HG02885 (cell line): Measurements from ENCODE around the gene LRRC27.
"Not testable (repeated sequence)": the region's sequence is repeated elsewhere in the genome, so short reads cannot be mapped to it uniquely, and the experiment has no call there.

Experiments
- ATAC-seq: cut with Tn5 transposase; IDR thresholded peaks from one replicate; pipeline ENCODE4 v1.9.1; 2021; ENCODE audit warnings: mild to moderate bottlenecking; ENCODE audit not compliant: unreplicated experiment, poor library complexity

The LRRC27 gene

DNA sequence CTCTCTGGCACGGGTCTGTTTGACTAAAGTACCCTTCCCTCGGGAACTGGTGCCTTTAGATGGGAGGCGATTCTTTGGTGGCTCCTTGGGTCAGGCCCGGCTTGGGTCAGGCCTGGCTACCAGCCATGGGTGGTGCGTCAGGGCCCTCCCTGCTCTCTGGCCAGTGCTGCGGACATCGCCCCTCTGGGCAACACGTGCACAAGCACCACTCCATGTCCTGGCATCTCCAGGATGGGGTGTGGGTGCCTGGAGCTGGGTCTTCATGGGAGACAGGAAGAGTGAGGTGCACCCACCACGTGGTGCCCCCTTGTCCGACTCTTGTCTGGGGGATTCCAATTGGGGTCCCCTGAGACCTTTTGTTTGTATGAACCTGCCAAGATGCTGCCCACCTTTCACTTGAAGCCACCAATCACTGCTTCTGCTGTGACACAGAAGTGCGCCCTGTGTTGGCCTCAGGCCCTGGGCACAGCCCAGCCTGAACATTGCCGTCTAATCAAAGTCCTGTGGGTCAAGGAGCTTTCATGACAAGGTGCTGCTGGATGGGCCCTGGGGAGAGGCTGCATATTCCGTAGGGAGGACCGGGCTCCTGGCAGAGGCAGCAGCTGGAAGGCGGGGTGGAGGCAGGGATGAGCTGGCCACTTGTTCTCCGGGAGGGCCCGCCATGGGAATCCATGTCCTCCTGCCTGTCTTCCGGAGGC lies 53.9 kb downstream of the LRRC27 start:
- no peak for ATAC-seq

DNA sequence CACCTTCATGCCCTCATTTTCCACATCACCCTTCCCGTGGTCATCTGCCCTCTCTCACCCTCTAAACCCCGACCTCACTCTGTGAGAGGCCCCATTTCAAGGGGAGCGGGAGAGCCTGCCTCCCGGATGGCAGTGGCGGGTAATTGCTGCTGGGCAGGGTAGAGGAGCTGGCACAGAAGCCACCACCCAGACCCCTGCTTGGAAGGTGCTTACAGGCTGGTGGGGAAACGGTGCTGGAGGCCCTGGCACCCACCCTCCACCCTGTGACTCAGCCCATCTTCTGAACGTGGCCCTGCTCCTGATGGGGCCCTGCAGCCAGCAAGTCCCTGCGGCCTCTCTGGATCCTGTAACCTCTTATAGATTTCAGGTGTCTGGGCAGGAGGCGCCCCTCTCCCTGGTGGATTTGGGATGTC lies 54.4 kb downstream of the LRRC27 start:
- ATAC-seq = no peak

DNA sequence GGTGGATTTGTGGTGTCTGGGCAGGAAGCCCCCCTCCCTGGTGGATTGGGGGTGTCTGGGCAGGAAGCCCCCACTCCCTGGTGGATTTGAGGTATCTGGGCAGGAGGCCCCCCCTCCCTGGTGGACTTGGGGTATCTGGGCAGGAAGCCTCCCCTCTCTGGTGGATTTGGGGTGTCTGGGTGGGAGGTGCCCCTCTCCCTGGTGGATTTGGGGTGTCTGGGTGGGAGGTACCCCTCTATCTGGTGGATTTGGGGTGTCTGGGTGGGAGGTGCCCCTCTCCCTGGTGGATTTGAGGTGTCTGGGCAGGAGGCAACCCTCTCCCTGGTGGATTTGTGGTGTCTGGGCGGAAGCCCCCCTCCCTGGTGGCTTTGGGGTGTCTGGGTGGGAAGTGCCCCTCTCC lies 54.9 kb downstream of the LRRC27 start:
- not testable (repeated sequence) for ATAC-seq

DNA sequence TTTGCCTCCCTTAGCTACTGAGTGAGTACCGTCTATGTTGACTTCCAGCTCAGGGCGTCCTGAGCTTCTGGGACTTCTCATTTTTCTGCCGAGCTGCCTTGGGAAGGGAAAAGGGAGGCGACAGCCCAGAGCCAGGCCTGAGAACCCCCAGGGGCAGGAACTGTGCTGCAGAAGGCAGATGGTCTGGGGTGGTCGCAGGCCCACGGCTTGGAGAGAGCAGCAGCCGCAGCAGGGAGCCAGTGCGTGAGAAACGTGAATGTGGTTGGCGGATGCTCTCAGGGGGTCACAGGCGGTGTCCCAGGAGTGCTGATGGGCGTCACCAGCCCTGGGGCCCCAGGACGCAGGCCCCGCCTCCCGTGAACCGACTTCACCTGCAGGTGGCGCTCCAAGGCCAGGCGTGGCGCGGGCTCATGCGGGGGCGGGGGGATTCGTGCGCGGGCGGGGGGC lies 55.8 kb downstream of the LRRC27 start:
- ATAC-seq = peak; percentile 45

DNA sequence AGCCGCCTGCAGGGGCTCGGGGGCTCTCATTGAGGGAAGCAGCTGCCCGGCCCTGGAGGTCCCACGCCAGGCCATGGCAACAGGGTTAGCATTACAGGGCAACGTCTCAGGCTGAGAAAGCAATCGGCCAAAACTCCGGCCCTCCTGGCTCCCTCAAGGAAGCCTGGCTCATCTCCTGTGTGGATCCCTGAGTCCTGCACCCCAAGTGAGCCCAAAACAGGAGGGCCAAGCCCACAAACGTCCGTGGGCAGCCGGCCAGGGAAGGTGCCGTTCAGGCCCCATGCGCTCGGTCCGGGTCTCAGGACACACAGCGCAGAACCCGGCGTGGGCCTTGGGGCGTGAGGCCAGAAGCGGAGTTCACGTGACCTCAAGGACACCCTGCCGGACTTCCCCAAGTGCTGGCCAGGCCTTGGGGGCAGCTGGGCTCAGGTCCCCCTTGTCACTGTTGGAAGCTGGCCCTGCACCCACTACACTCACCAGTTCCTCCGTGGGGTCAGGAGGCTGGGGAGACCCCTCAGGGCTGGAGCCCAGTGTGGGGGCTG lies 57.0 kb downstream of the LRRC27 start:
- ATAC-seq = no peak

DNA sequence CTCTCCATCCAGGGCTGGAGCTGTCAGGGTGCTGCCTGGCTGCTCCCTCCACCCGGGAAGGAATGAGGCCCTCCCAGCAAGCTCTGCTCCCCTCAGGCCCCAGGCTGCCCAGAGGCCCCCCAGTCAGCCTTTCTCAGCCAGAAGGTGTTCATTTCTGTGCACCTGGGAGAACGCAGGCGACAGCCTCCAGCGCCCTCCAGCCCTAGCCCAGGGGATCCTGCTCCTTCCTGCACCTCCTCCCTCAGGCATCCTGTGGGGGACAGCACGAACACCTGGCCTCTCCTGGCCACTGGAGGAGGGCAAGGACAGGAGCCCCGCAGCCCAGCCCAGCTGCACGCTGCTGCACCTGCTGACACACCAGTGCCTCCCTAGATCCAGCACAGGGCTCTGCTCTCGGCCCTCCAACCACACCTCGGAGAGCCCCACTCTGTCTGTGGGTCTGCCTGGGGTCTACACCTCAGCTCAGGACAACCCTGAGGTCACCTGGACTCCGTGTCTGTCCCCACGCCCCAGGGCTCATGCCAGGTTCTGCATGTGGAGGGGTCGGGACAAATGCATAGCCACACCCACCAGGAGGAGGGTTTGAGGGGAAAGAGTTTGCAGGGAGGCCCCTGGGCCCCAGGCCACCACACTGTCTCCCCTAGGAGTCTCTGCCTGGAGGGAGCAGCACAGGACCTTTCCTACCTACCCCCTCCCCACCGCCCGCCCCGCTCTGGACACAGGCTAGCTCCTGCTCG lies 57.6 kb downstream of the LRRC27 start:
- no peak for ATAC-seq

DNA sequence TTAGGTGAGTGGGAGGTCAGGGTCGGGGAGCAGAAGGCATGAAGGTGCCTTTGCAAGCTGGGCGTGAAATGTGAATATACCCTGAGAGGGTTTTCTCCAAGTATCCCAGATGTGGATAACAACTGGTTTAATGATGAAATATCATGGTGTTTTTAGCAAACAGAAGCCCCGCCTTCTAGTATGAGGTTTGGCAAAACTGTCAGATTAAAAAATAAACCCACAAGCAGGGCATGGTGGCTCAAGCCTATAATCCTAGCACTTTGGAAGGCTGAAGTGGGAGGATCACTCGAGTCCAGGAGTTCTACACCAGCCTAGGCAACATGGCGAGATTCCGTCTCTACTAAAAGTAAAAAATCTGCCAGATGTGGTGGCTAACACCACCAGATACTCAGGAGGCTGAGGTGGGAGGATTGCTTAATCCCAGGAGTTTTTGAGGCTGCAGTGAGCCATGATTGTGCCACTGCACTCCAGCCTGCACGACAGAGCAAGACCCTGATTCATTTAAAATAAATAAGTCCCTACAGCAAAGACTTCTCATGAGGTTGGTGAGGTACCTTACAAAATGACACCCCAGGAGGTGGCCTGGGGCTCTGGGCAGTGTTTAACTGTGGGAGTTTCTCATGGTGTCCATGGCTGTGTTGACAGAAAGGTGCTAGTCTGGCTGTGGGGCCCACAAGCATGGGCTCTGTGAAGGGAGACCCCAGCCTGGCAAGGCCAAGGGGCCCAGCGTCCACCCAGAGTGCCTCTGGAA lies 58.4 kb downstream of the LRRC27 start:
- no peak for ATAC-seq

DNA sequence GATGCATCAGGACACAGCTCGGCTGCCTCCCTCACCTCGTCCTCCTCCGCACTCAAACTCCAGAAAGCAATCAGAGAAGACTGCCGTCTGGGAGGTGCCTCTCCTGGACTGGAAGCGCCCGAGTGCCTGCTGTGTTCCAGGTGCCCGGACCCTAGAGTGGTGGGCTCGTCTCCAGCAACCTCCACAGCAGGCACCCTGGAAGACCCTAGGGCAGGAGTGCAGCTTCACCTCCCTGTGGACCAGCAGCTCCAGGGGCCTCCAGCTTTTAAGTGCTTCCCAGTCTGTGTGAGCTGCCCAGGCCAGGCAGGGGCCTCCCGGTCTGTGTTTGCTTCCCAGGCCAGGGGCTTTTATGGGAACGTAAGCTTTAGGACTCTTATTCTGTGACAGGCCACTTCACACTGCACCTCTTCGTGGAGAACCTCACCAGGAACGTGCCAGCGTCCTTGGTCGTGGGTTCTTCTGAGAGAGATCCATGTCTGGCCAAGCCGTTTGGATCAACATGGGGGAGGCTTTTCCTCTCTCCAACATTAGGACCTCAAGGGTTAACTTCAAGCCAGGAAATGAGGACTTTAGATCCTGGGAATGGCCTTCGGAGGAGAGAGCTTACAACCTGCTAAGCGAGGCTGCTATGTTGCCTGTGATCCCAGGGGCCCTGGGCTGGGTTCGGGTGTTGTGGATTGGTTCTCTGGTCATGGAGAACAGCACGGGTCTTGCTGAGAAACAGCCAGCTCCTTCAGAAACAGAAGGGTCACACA lies 59.1 kb downstream of the LRRC27 start:
- no peak for ATAC-seq

DNA sequence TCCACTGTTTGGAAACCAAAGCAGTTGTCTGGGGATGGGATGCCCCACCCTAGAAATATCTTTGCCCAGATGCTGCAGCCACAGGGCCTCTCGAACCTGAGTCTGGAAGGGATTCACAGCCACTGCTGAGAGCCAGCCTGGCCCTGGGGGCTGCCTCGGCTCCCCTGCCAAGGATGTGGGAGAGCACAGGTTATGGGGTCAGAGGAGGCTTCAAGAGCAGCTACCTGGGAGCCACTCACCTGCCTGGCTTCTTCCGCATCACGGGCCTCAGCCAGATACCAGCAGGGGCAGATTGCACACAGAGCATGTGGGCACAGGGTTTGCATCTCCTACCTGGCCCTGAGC lies 59.7 kb downstream of the LRRC27 start:
- no peak for ATAC-seq

DNA sequence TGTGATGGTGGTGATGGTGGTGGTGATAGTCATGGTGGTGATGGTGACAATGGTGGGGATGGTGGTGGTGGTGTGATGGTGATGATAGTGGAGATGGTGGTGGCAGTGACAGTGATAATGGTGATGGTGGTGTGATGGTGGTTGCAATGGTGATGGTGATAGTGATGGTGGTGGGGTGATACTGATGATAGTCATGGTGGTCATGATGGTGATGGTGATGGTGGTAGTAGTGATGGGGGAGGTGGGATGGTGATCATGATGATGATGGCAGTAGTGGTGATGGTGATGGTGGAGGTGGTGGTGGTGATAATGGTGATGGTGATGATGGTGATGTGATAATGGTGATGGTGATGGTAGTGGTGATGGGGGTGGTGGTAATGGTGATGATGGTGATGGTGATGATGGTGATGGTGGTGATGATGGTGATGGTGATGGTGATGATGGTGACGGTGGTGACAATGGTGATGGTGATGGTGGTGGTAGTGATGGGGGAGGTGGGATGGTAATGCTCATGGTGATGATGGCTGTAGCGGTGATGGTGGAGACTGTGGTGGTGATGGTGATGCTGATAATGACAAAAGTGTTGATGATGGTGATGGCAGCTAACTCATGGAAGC lies 60.3 kb downstream of the LRRC27 start:
- no peak for ATAC-seq

DNA sequence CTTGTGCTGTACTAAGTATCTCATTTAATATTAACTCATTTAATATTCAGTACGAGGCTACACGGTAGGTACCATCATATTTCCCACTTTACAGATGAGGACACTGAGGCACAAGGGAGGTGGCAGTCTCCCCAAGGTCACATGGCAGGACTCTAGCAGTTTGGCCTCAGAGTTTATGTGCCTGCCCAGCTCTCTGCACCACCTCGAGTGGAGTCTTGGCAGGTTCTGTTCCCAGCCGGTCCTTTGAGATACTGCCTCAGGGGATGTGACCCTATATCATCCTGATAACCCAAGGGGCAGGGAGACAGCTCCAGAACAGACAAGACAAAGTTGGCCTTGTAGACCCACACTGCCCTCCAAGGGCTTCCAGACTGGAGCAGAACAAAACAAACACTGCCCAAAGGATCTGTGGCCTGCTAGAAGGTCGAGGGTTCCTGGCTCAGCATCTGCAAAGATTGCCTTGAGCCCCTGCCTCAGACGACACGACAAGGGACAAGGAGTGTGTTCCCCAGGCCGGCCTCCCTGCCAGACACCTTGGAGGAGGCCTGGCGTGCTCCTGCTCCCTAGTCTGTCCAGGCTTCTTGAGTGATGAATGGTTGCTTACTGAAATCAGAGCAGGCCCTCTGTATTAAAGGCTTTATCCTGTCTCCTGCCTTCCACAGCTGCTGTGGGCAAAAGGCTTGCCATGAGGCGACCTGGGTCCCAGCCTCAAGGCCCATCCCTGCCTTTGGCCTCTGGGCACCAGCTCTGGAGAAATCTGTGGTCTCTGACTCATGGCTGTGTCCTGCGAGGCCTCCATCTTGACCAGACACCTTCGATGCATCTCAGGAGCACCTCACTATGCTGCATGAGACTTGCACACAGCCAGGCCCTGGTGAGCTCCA lies 61.1 kb downstream of the LRRC27 start:
- ATAC-seq = no peak

DNA sequence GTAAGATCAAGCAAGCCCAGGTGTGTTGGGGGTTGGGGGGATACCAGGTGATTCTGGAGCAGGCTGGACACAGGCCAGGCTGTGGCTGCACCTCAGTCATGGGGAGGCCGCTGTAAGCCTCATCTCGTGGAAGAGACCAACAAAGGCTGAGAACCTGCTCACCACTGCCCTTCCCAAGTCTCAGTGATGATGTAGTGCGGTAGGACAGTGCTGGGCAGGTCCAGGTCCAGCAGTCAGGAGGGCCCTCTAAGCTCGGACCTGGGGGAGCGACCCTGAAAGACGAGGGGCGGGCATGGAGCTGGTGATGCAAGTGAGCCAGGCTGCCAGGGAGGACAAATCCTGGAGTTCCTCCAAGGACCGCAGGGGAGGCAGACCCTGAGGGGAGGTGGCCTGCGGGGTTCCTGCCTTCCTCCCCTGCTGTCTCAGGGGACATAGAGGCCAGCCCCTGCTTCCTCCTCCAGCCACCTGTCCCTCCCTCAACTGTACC lies 61.7 kb downstream of the LRRC27 start:
- no peak for ATAC-seq

DNA sequence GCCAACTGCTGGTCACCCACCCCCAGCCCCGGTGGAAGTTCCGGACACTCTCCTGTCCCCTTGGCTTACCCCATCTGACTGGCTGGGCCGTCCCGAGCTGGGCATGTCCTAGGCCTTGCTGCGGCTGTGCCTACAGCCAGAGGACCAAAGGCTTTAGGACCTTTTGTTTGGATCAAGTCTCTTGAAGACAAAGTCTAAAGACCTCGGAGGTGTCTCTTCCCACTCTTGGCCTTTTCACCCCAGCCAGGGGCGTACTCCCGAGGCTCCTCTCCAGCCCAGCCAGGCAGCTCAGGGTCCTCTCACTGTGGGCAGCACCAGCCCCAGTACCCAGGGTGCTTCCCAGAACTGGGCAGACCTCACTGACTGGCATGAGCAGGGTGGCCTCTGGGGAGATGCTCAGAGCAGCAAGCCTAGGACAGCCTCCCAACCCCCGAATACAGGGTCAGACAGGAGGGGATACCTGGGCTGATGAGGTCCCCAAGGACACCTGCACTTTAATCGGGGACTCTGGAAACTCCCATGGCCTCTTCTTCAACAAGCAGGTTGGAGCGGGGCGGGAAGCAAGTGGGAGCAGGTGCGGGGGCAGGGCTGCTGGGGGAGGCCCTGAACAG lies 62.3 kb downstream of the LRRC27 start:
- ATAC-seq = no peak

DNA sequence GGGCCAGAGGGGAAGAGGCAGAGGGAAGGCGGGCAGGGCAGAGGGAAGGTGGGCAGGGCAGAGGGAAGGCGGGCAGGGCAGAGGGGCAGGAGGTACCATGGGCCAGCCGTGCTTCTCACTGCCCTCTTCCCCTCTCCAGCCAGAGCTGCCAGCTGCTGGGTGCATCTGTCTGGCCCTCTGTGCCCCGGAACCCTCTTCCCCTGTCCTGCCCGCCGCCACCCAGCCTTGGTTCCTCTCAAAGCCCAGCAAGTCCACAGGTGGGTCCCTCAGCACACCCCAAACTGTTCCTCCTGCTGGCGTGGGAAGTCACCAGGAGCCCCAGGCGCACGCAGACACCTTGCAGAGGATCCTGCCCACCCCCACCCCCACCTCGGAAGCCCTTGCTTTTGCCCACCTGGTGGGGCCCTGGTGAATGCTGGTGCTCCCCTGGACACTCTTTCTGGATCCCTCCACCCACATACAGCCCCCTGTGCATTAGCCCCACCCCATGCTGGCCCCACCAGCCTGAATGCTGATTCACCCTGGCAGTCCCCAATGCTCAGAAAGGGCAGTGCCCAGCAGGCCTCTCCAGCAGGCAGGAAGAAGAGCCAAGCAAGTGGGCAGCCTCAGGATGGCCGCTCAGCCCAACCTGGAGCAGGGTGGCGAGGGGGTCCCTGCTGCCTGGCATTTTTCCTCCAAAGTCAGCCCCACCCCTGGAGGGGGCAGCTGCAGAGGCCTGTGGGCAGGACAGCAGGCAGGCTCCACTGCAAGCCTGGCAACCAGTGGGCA lies 63.1 kb downstream of the LRRC27 start:
- no peak for ATAC-seq

DNA sequence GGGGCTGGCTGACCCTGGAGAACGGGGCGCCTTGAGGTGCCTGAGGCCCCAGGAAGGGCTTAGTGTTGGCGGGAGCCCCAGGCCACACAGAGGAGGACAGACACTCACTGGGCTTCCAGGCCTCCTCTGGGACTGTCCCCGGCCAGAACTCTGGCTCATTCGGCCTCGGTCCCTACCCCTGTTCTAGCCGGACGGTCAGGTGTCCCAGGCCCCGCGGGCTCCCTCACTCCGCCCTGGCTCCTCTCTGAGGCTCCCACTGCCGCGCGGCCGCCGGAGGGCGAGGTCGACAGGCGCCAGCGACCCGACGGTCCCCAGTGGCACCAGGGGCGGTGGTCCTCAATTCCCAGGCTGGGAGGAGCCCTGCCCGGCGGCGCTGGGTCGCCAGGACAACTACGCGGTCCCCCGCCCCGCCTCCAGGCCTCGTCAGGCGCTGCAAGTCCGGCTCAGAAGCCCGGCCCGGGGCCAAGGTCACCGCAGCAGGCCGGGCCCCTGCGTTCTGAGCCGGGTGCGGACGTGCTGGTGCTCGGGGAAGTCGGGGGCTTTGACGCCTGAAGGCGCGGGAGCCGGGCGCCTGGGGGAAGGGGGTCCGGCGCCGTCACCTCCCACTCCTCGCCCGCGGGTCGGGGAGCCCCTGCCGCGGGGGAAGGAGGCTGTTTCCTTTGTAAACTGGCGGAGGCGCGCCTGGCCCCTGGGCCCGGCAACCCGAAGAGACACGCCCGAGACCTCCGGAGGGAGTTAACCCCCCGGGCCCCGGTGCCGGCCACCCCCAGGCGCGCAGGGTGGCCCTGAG lies 63.9 kb downstream of the LRRC27 start:
- peak; percentile 9 for ATAC-seq

DNA sequence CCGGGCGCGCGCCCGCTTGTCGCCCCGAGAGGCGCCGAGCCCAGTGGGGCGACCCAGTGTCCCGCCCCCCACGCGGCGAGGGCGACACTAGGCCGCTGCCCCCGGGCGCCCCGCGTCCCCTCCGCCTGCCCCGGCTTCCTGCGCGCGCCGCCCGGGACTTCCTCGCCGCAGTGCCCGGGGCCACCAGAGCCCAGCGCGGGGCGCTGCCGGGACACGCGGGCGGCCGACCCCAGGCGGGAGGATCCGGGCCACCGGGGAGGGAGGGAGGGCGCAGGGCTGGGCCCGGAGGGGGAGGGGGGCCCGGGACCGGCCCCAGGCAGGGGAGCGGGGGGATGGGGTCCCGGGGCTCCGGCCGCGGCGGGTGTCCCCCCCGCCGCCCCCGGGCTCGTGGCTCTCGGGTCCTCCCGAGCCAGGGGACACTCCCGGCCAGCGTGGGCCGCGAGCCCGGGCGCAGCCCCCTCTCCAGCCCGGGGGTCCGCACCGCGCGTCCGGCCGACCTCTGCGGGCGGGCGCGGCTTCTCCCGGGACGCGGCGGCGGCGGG lies 64.6 kb downstream of the LRRC27 start:
- peak; percentile 53 for ATAC-seq
